ENCODE results near the gene PRDM16.

PRDM16 gene

GRCh38 chr1:3248155-3249141 is 179.4 kb downstream of the PRDM16 start:
- no peak for TF ChIP-seq CTCF (IDR thresholded peaks at IDR 0.05; ENCODE audit: insufficient read depth, missing control alignments)
- no peak for DNase-seq (ENCODE audit: insufficient read length, low spot score)
- no peak for FAIRE-seq

GRCh38 chr1:3249231-3249630 is 180.2 kb downstream of the PRDM16 start:
- FAIRE-seq: no peak
- TF ChIP-seq CTCF (IDR thresholded peaks at IDR 0.05; ENCODE audit: insufficient read depth, missing control alignments): no peak
- DNase-seq (ENCODE audit: insufficient read length, low spot score): no peak

GRCh38 chr1:3249631-3250501 is 180.9 kb downstream of the PRDM16 start:
- no peak for TF ChIP-seq CTCF (IDR thresholded peaks at IDR 0.05; ENCODE audit: insufficient read depth, missing control alignments)
- DNase-seq (ENCODE audit: insufficient read length, low spot score) (no peak), FAIRE-seq (no peak)

- TF ChIP-seq CTCF (IDR thresholded peaks at IDR 0.05; ENCODE audit: insufficient read depth, missing control alignments): no peak
- DNase-seq (ENCODE audit: insufficient read length, low spot score) (no peak), FAIRE-seq (no peak)
Measured at GRCh38 chr1:3250624-3251023, 181.6 kb downstream of the PRDM16 start.

GRCh38 chr1:3251099-3251806 is 182.2 kb downstream of the PRDM16 start:
- DNase-seq (ENCODE audit: insufficient read length, low spot score) (no peak), FAIRE-seq (no peak)
- TF ChIP-seq CTCF (IDR thresholded peaks at IDR 0.05; ENCODE audit: insufficient read depth, missing control alignments): no peak

GRCh38 chr1:3251807-3252428 is 182.9 kb downstream of the PRDM16 start:
- TF ChIP-seq CTCF (IDR thresholded peaks at IDR 0.05; ENCODE audit: insufficient read depth, missing control alignments): no peak

More at GRCh38 chr1:3251807-3252428, 182.9 kb downstream of the PRDM16 start:
- FAIRE-seq (no peak), DNase-seq (ENCODE audit: insufficient read length, low spot score) (no peak)
